Peyer's patch (tissue), 4 donors: Measurements from ENCODE around the gene ME1.

Experiments used
- CTCF ChIP-seq, 6 experiments: fragments of 450-650 bp in 4 of 6; fragments of 200-600 bp in 2 of 6; sonication (generic) in 1 of 6; IDR thresholded peaks; one replicate each; pipeline ENCODE4 v1.5.1; 2017 to 2019; ENCODE audit warnings: antibody characterized with exemption in 6 of 6, mild to moderate bottlenecking in 3 of 6, moderate library complexity in 1 of 6
- POLR2A ChIP-seq, 2 donors: fragments of 450-650 bp; IDR thresholded peaks; one replicate each; pipeline ENCODE4 v1.5.1; 2017; ENCODE audit warnings: antibody characterized with exemption in 2 of 2, mild to moderate bottlenecking in 2 of 2, moderate library complexity in 2 of 2

DNA sequence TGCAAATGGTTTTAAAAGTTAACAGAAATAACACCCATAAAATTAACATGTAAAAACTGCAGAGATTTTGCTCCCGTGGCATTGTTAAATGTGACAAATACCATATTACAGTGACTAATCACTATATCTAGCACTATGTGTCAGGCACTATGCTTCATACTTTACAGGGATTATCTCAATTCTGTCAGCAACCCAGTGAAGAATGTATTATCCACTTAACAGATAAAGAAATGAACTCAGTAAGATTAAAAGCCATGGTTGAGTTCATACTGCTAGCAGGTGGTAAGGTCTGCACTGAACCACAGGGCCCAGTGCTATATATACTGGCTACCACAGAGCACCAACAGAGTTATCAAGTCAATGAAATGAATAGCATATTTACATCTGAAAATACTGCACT, 172.3 kb downstream of the ME1 start:
- TF ChIP-seq CTCF (IDR thresholded peaks at IDR 0.05) (no peak), POLR2A (IDR thresholded peaks at IDR 0.05) (no peak)
